ENCODE data around the gene MYOM1. TPM values are rescaled to one million over a fixed set of nuclear protein-coding genes. Genes with fewer than 3 reads are reported as not detected.

The MYOM1 gene
- total RNA-seq, 4 donors from 2014 or later = 0.67 to 2.1 (median 1.5) TPM

- 94% methylated on average over 2 of the region's 2 CpGs for WGBS, 2 donors
Measured at GRCh38 chr18:3154214-3154613, 65.6 kb downstream of the MYOM1 start.

GRCh38 chr18:3153107-3153704 lies 66.6 kb downstream of the MYOM1 start:
- DNase-seq (ENCODE audit: low spot score in 2 of 2) = no peak
- H3K4me3 ChIP-seq (ENCODE audit: low read depth, poor library complexity, severe bottlenecking) = no peak overlapping the region
- intact Hi-C loops (cut with DNase I; ENCODE audit: low total_unique reads) = no loop called here
- 81 to 89% methylated on average over 8 of the region's 8 CpGs for WGBS, 2 donors
- TF ChIP-seq POLR2A (IDR thresholded peaks at IDR 0.05) (no peak), CTCF (IDR thresholded peaks at IDR 0.05) (no peak)

More at GRCh38 chr18:3154214-3154613, 65.6 kb downstream of the MYOM1 start:
- DNase-seq (ENCODE audit: low spot score in 2 of 2) = no peak
- no peak for TF ChIP-seq CTCF (IDR thresholded peaks at IDR 0.05)
- TF ChIP-seq POLR2A (IDR thresholded peaks at IDR 0.05) = no peak
- no peak overlapping the region for H3K4me3 ChIP-seq (ENCODE audit: low read depth, poor library complexity, severe bottlenecking)
- intact Hi-C loops (cut with DNase I; ENCODE audit: low total_unique reads) = no loop called here

GRCh38 chr18:3152294-3152693 lies 67.5 kb downstream of the MYOM1 start:
- 93 to 97% methylated on average over 1 of the region's 1 CpG for WGBS, 2 donors
- no peak overlapping the region for H3K4me3 ChIP-seq (ENCODE audit: low read depth, poor library complexity, severe bottlenecking)
- DNase-seq (ENCODE audit: low spot score in 2 of 2) = no peak
- intact Hi-C loops (cut with DNase I; ENCODE audit: low total_unique reads) = no loop called here
- no peak for TF ChIP-seq POLR2A (IDR thresholded peaks at IDR 0.05)
- TF ChIP-seq CTCF (IDR thresholded peaks at IDR 0.05) = no peak

- WGBS, 2 donors = 50 to 55% methylated on average over 18 of the region's 18 CpGs
- intact Hi-C loops (cut with DNase I; ENCODE audit: low total_unique reads) = no loop called here
- TF ChIP-seq POLR2A (IDR thresholded peaks at IDR 0.05) (no peak), CTCF (IDR thresholded peaks at IDR 0.05) (no peak)
- H3K4me3 ChIP-seq (ENCODE audit: low read depth, poor library complexity, severe bottlenecking) = no peak overlapping the region
- no peak for DNase-seq (ENCODE audit: low spot score in 2 of 2)
Measured at GRCh38 chr18:3151399-3152264, 68.1 kb downstream of the MYOM1 start.

- intact Hi-C loops (cut with DNase I; ENCODE audit: low total_unique reads) = no loop called here
Measured at GRCh38 chr18:3150688-3151087, 69.1 kb downstream of the MYOM1 start.

More at GRCh38 chr18:3150688-3151087, 69.1 kb downstream of the MYOM1 start:
- no peak for TF ChIP-seq CTCF (IDR thresholded peaks at IDR 0.05)
- no peak for TF ChIP-seq POLR2A (IDR thresholded peaks at IDR 0.05)
- DNase-seq (ENCODE audit: low spot score in 2 of 2) = no peak
- 95 to 98% methylated on average over 2 of the region's 2 CpGs for WGBS, 2 donors
- H3K4me3 ChIP-seq (ENCODE audit: low read depth, poor library complexity, severe bottlenecking) = no peak overlapping the region
